ENCODE data around the gene LYZL2.
"Not testable (repeated sequence)": the region's sequence is repeated elsewhere in the genome, so short reads cannot be mapped to it uniquely, and the experiment has no call there.

LYZL2 gene

DNA sequence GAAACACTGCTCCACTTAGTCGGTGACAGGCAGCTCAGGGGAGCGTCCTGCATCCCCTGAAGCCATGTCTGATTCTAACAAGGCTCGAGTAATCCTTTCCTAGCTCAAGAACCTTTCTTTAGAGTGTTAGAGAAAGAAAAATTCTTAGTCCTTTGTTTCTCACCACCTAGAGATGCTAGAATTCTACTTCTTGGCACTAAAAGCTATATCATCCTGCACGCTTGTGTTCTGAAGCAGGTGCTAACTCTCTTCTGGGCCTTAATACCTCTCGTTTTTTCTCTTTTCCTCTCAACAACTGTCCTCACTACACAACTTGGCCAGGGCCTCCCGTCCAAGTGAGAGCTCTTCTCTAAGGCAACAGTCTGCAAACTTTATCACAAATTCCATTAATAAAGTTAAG lies at the start of gene LYZL2:
Gene LYZL2, minus strand, starts transcription at position 101 of the 400 bp plus-strand sequence. CDS start 2,838 bp downstream, outside the sequence.
- DNase-seq (ENCODE audit: insufficient read length, low spot score), result no peak
- FAIRE-seq, result no peak
- TF ChIP-seq, protein P1, sequence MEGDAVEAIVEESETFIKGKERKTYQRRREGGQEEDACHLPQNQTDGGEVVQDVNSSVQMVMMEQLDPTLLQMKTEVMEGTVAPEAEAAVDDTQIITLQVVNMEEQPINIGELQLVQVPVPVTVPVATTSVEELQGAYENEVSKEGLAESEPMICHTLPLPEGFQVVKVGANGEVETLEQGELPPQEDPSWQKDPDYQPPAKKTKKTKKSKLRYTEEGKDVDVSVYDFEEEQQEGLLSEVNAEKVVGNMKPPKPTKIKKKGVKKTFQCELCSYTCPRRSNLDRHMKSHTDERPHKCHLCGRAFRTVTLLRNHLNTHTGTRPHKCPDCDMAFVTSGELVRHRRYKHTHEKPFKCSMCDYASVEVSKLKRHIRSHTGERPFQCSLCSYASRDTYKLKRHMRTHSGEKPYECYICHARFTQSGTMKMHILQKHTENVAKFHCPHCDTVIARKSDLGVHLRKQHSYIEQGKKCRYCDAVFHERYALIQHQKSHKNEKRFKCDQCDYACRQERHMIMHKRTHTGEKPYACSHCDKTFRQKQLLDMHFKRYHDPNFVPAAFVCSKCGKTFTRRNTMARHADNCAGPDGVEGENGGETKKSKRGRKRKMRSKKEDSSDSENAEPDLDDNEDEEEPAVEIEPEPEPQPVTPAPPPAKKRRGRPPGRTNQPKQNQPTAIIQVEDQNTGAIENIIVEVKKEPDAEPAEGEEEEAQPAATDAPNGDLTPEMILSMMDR (IDR thresholded peaks at IDR 0.05; ENCODE audit: insufficient read depth, missing control alignments), result no peak

DNA sequence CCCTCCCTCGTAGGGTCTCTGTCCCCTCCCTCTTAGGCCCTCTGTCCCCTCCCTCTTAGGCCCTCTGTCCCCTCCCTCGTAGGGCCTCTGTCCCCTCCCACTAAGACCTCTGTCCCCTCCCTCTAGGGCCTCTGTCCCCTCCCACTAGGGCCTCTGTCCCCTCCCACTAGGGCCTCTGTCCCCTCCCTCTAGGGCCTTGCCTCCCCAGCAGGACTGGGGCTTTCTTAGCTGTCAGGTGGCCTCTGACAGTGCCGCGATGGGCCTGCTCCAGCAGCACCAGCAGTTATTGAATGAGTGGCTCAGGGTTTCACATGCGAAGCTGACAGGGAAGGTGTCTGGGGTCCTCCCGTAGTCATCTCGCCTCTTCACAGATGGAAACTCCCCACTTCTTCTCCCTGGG lies 48.1 kb upstream of the LYZL2 start:
- FAIRE-seq; DNase-seq (ENCODE audit: insufficient read length, low spot score): not testable (repeated sequence)

DNA sequence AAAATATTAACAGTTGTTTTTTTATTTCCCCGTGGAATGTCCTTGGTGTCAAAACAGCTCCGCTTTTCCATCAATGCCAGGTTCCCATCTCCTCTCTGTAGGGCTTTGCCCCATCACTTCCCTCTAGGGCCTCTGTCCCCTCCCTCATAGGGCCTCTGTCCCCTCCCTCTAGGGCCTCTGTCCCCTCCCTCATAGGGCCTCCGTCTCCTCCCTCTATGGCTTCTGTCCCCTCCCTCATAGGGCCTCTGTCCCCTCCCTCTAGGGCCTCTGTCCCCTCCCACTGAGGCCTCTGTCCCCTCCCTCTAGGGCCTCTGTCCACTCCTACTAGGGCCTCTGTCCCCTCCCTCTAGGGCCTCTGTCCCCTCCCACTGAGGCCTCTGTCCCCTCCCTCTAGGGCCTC lies 47.6 kb upstream of the LYZL2 start:
- not testable (repeated sequence) for DNase-seq (ENCODE audit: insufficient read length, low spot score); FAIRE-seq

DNA sequence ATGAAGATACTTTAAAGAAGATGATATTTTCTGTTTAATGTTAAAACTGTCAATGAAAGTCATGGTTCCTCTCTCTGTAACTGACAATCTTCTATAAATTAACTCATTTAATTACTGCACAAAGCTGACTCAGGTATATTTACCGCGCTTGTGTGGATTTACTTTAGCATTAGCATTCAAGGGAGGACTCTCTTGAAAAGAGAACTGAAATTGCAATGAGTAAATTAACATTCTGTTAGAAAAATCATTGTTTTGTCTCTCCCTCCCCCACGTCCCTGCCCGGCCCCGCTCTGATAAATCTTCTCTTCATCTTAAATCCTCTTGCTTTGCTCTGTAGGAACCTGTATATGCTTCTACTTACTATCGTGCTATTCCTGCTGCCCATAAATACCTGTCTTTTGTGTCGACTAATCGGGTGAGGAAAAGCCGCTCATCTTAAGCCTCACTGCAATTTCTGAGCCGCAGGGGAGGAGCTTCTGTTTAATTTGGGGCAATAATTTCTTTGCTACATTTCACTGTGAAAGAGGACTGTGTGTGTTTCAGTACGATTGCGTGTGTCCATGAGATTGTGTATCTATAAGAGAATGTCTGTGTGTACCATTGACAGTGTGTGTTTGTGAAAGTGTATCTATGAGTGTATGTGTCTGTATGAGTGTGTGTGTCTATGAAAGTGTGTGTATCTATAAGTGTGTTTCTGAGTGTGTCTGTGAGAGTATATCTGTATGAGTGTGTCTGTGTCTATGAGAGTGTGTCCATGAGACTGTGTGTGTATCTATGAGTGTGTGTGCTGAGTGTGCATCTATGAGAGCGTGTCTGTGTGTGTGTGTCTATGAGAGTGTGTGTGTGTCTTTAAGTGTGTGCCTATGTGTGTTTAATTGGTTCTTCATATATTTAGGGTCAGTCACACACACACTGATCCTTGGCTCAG lies 46.5 kb upstream of the LYZL2 start:
- peak; percentile 74 for FAIRE-seq
- no peak for DNase-seq (ENCODE audit: insufficient read length, low spot score)
- TF ChIP-seq, protein P1 (IDR thresholded peaks at IDR 0.05; ENCODE audit: insufficient read depth, missing control alignments), result no peak

DNA sequence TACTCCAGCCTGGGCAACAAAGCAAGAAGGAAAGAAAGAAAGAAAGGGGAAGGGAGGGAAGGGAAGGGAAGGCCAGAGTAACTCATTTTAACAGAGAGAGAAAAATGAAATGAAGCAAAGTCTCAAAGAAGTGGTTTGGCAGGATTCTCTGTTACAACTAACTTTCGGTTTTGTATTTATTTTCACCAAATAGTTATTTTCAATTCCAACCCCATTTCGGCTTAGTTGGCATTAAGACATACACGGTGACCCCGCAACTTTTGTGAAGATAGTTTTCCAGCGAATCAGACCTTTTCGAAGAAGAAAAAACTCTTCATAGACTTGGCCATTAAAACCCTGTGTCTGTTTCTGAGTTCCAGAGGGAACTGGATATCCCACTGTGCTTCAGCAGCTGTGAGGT lies 45.2 kb upstream of the LYZL2 start:
- no peak for DNase-seq (ENCODE audit: insufficient read length, low spot score)
- TF ChIP-seq, protein P1 (IDR thresholded peaks at IDR 0.05; ENCODE audit: insufficient read depth, missing control alignments), result no peak
- FAIRE-seq, result no peak

DNA sequence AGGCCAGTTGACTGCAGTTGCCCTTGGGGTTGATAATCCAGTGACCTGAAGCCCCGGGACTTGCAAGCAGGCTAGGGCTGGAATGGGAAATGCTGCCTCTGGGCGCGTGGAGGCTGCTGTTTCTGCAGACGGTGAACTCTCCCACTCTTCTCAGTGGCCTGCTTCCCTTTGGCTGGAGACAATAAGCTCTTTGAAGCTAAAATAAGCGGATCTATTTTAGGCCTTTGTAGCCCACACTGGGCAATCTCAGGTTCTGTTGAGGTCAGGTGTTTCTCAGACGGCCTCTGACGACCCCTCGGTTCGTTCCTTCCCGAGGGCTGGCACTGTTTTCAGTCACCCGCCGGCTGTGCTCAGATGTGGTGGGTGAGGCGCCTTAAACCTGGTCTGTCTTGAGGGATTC lies 43.7 kb upstream of the LYZL2 start:
- DNase-seq (ENCODE audit: insufficient read length, low spot score); FAIRE-seq: not testable (repeated sequence)

DNA sequence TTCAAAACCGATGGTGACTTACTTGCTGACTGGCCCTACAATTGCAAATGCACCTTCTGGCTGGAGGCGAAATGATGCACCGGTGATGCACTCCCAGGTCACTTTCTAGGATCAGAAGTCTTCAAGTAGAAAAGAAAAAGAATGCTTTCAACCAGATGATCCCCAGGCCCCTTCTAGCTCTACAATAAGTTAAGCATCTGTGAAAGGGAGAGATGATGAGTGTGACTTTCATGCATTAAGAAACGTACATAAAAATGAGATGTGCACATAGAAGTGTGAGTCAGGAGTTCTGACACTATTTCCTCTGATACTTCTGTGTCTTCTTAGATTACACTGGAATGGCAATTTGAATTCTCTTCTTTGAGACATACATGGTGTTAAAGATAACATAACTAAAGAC lies 42.8 kb upstream of the LYZL2 start:
- not testable (repeated sequence) for DNase-seq (ENCODE audit: insufficient read length, low spot score); FAIRE-seq

DNA sequence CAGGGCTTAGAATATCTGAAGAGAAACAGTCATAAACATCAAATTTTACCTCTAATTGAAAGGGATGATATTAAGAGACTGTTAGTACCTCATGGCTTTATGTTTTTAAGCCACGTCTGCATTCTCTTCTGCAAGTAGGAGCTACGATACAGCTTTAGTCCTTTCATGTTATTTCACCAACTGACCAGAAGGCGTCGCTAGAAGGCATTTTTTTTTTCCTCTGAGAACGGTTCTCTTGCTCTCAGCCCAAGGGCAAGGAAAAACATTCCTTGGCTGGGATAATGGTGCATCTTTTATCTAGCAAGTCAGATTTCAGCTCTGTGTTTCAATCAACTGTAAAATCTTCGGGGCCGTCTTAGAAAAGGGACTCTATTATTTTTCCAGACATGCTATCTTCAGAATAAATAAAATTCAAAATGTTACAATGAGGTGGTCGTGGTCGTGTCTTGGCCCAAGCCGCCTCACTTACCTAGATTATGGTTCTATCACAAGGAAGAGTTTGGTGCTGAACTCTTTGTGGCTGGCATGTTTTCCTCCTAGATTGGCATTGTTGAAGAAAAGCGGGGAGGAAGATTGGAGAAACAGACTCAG lies 41.6 kb upstream of the LYZL2 start:
- peak; percentile 95 for FAIRE-seq

DNA sequence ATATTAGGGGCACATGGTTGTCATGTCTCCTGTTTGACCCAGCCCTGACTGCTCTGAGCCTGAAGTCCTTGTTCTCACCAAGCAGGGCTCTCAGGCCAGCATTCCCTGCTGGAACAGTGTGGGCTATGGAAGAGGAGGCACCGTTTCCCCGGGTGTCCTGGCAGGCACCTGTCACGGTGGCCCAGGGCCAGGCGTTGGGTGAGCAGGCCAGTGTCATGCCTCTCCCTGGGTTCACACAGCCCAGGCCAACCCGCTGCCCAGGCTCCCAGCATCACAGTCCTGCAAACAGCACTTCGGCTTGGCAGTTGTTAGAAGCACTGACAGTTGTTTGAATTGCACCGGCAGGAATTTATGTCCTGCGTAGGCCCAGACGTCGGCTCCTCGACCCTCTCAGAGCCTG lies 38.4 kb upstream of the LYZL2 start:
- not testable (repeated sequence) for FAIRE-seq; DNase-seq (ENCODE audit: insufficient read length, low spot score)

More for the DNA sequence above, 41.6 kb upstream of the LYZL2 start:
- TF ChIP-seq, protein P1 (IDR thresholded peaks at IDR 0.05; ENCODE audit: insufficient read depth, missing control alignments), result peak; percentile 88
- no peak for DNase-seq (ENCODE audit: insufficient read length, low spot score)

DNA sequence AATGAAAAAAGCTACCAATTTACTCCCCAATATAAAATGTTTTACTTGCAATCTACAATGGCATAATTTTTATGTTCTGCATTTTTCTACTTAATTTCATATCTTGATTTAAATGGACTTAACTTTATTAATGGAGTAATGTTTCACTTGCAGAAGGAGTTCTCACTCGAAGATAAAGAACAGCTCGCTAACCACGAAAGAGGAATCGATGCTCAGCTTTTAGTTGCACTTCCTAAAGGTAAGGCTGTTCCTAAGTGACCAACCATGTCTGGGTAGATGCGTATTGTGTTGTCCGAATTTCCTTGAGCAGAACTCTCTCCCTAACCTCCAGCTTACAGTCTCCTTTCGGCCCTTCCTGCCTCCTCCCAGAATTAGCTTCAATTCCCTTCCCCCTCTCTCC lies 33.9 kb upstream of the LYZL2 start:
- FAIRE-seq, result peak; percentile 85
- DNase-seq (ENCODE audit: insufficient read length, low spot score), result not testable (repeated sequence)
